HS-27A (cell line): ENCODE measurements around the gene TPPP2.

ENCODE experiments used
- DNase-seq: peaks from one replicate; pipeline ENCODE4 v3.0.0-alpha.2; 2012; ENCODE audit warnings: low read depth, missing footprints

Gene TPPP2

GRCh38 chr14:21077672-21078071 is 47.7 kb downstream of the TPPP2 start:
- no peak for DNase-seq

- DNase-seq, result no peak
Observed at GRCh38 chr14:21078287-21078686, 48.3 kb downstream of the TPPP2 start.

- no peak for DNase-seq
Observed at GRCh38 chr14:21078726-21079125, 48.7 kb downstream of the TPPP2 start.

- DNase-seq, result no peak
Observed at GRCh38 chr14:21081521-21082142, 51.6 kb downstream of the TPPP2 start.
